Cardiac muscle cell (in vitro differentiated cells and primary cell): Measurements from ENCODE around the gene COG5. TPM values are rescaled to one million over a fixed set of nuclear protein-coding genes. Genes with fewer than 3 reads are reported as not detected.

Source experiments
- DNase-seq, 2 donors: peaks; one replicate each; pipeline versions ENCODE4 v3.0.0 to v3.0.0-alpha.2; 2010 to 2017; ENCODE audit warnings: low read depth in 1 of 2, low spot score in 1 of 2
- H3K27ac ChIP-seq: fragments of 200-600 bp; sonication (generic); 2 replicates; pipeline ENCODE4 v1.5.1; 2016
- H3K27me3 ChIP-seq: fragments of 200-600 bp; sonication (generic); 2 replicates; pipeline ENCODE4 v1.6.0; 2016; ENCODE audit warnings: control low read depth
- H3K36me3 ChIP-seq: fragments of 200-600 bp; sonication (generic); 2 replicates; pipeline ENCODE4 v1.5.1; 2016; ENCODE audit warnings: control low read depth
- H3K4me1 ChIP-seq: fragments of 200-600 bp; sonication (generic); 2 replicates; pipeline ENCODE4 v1.8.1; 2017; ENCODE audit warnings: low read depth, mild to moderate bottlenecking, mixed run types
- H3K4me3 ChIP-seq: fragments of 200-600 bp; sonication (generic); 2 replicates; pipeline ENCODE4 v1.5.1; 2016; ENCODE audit warnings: mild to moderate bottlenecking
- H3K9me3 ChIP-seq: fragments of 200-600 bp; sonication (generic); 2 replicates; pipeline ENCODE4 v1.5.1; 2017; ENCODE audit warnings: low read depth, mild to moderate bottlenecking, control low read depth
- CTCF ChIP-seq: IDR thresholded peaks from 2 replicates; pipeline ENCODE4 v1.5.1; 2012; ENCODE audit warnings: low read depth, mild to moderate bottlenecking, low read length
- polyA plus RNA-seq: library from polyadenylated mRNA; unstranded; fragments of >200 nt; fragmentation: Nextera tagmentation; extraction: Ambion mirVana; gene quantifications from 2 replicates; pipeline ENCODE4 v1.2.1, GENCODE V29; 2016
- total RNA-seq: library from RNA; depleted of rRNA; stranded (reverse); fragments of >200 nt; gene quantifications from 2 replicates; pipeline ENCODE4 v1.2.3, GENCODE V29; 2016

Gene COG5
- total and polyA plus RNA-seq, 2 experiments from 2014 or later = 20.4 to 63.1 TPM

GRCh38 chr7:107274506-107274905, 289.2 kb downstream of the COG5 start:
- no peak overlapping the region for H3K4me3 ChIP-seq
- H3K9me3 ChIP-seq = no peaks in the 10 kb centered on the region
- no peak for TF ChIP-seq CTCF
- peaks cover 6% of the 10 kb centered on the region for H3K4me1 ChIP-seq
- no peaks in the 10 kb centered on the region for H3K27me3 ChIP-seq
- no peak for DNase-seq
- H3K27ac ChIP-seq = no peak overlapping the region
- no peaks in the 10 kb centered on the region for H3K36me3 ChIP-seq

GRCh38 chr7:107269790-107270189, 293.9 kb downstream of the COG5 start:
- Histone ChIP-seq H3K36me3 (no peaks in the 10 kb centered on the region), H3K4me1 (no peaks in the 10 kb centered on the region), H3K27ac (no peak overlapping the region), H3K4me3 (no peak overlapping the region), H3K9me3 (no peaks in the 10 kb centered on the region), H3K27me3 (no peaks in the 10 kb centered on the region)
- no peak for TF ChIP-seq CTCF
- no peak for DNase-seq

- H3K4me1 ChIP-seq = no peaks in the 10 kb centered on the region
- no peaks in the 10 kb centered on the region for H3K9me3 ChIP-seq
- H3K27ac ChIP-seq = no peak overlapping the region
- TF ChIP-seq CTCF = no peak
- H3K36me3 ChIP-seq = no peaks in the 10 kb centered on the region
- no peak overlapping the region for H3K4me3 ChIP-seq
- no peak for DNase-seq
- no peaks in the 10 kb centered on the region for H3K27me3 ChIP-seq
Measured at GRCh38 chr7:107268594-107268993, 295.1 kb downstream of the COG5 start.

GRCh38 chr7:107267138-107267537, 296.6 kb downstream of the COG5 start:
- H3K27ac ChIP-seq = no peak overlapping the region
- H3K4me1 ChIP-seq = no peaks in the 10 kb centered on the region
- TF ChIP-seq CTCF = no peak
- no peak overlapping the region for H3K4me3 ChIP-seq
- no peaks in the 10 kb centered on the region for H3K36me3 ChIP-seq
- H3K9me3 ChIP-seq = no peaks in the 10 kb centered on the region
- DNase-seq = no peak
- no peaks in the 10 kb centered on the region for H3K27me3 ChIP-seq

GRCh38 chr7:107264723-107265122, 299.0 kb downstream of the COG5 start:
- H3K9me3 ChIP-seq = no peaks in the 10 kb centered on the region
- no peak for DNase-seq
- H3K36me3 ChIP-seq = no peaks in the 10 kb centered on the region
- no peaks in the 10 kb centered on the region for H3K4me1 ChIP-seq
- H3K27ac ChIP-seq = no peak overlapping the region
- no peaks in the 10 kb centered on the region for H3K27me3 ChIP-seq
- TF ChIP-seq CTCF = no peak
- H3K4me3 ChIP-seq = no peak overlapping the region

GRCh38 chr7:107262857-107263256, 300.9 kb downstream of the COG5 start:
- peaks cover 7% of the 10 kb centered on the region for H3K4me1 ChIP-seq
- H3K27ac ChIP-seq = no peak overlapping the region
- no peaks in the 10 kb centered on the region for H3K9me3 ChIP-seq
- H3K4me3 ChIP-seq = no peak overlapping the region
- TF ChIP-seq CTCF = no peak
- DNase-seq = peak in 1 of 2 donors; percentile 61
- H3K36me3 ChIP-seq = no peaks in the 10 kb centered on the region
- no peaks in the 10 kb centered on the region for H3K27me3 ChIP-seq
